CD4-positive, alpha-beta T cell treated with Interleukin-1 beta for 1 hour (primary cell): ENCODE data around the gene SOX8.
"Not testable (repeated sequence)": the region's sequence is repeated elsewhere in the genome, so short reads cannot be mapped to it uniquely, and the experiment has no call there.

ENCODE experiments used
- DNase-seq, 2 donors: peaks; one replicate each; pipeline ENCODE4 v3.0.0-alpha.2; 2020 to 2022

SOX8 gene

GRCh38 chr16:981695-982144 lies at the start of gene SOX8:
Gene SOX8, plus strand, starts transcription at chr16:981770. Its CDS starts 153 bp downstream, at chr16:981923.
- no peak for DNase-seq

GRCh38 chr16:932831-933330 lies 48.7 kb upstream of the SOX8 start:
- no peak for DNase-seq

- no peak for DNase-seq
These were observed 48.0 kb upstream of the SOX8 start for GRCh38 chr16:933581-933980.

GRCh38 chr16:934178-934577 lies 47.4 kb upstream of the SOX8 start:
- no peak for DNase-seq

GRCh38 chr16:935684-936083 lies 45.9 kb upstream of the SOX8 start:
- no peak for DNase-seq

DNA sequence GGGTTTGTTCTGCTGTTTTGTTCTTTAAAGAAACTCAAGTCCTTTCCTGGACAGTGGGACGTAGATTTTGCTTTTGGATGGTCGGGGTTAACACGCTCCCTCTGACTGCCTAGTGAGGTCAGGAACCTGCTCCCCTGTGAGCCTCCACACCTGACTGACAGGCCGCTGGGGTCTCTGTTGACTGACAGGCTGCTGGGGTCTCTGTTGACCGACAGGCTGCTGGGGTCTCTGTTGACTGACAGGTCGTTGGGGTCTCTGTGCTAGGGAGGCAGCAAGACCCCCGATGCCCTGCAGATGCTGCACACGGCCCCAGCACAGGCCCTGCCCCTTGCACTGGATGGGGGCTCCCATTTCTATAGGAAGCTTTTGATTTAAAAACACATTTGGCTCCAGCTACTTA lies 44.3 kb upstream of the SOX8 start:
- no peak for DNase-seq

DNA sequence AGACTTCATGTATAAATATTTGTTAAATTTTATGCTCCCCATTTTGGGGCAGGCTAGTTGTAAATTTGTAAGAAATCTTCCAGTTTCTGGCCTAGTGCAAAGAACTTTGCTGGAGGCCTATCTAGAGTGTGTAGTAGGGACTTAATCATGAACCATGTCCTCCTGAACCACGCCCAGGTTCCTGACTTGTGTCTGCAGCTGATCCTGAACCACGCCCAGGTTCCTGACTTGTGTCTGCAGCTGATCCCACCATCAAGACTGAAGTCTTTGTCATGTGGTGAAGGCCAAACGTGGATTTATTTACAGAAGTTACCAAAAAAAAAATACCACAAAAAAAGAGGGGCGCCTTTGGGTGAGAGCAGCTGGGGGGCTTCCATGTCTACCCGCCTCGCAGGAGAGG lies 43.8 kb upstream of the SOX8 start:
- DNase-seq: no peak

GRCh38 chr16:938136-938535 lies 43.4 kb upstream of the SOX8 start:
- DNase-seq: no peak

DNA sequence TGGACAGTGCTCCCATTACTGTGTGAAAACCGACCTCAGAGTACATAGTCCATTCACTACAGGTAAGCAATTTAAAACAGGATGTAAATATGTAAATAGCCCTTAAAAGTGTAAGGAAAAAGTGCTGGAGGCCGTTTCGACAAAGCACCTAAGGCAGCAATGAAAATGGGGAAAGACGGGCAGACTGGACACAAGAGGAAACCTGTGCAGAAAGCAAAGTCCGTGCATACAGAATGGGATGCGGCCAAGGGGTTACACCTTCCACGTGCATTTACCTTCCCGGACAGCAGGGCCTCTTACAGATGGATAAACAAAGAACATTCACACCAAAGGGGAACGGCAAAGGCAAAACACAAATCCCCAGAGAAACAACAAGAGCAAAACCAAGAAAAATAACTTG lies 42.8 kb upstream of the SOX8 start:
- no peak for DNase-seq

DNA sequence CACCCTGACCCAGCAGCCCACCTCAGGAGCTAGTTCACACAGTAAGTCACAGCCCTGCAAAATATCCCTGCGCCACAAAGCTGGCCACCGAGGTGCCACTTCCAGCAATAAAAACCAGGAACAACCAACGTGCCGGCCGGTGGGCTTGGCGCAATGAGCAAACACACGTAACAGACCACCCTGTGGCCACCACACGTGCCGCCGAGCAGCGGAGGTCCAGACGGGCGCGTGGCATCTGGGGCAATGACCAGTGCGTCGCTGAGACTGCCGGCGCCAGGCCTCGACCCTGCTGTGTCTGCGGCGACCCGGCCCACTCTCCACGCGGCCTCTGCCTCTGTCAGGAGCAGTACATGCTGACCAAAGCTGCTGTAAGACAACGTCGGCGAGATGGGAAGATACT lies 42.3 kb upstream of the SOX8 start:
- DNase-seq: no peak

GRCh38 chr16:939941-940340 lies 41.6 kb upstream of the SOX8 start:
- DNase-seq: no peak

DNA sequence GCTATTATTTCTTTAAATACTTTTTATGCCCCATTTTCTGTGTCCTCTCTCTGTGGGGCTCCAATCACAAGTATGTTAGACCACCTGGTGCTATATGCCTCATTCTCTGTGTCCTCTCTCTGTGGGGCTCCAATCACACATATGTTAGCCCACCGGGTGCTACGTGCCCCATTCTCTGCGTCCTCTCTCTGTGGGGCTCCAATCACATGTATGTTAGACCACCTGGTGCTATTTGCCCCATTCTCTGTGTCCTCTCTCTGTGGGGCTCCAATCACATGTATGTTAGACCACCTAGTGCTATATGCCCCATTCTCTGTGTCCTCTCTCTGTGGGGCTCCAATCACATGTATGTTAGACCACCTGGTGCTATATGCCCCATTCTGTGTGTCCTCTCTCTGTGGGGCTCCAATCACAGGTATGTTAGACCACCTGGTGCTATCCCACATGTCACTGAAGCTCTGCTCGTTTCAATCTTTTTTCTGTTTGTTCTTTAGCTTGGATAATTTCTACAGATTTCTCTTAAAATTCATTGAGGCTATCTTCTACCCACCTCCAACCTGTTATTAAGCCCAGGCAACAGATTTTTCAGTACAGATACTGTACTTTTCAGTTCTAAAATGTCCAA lies 39.0 kb upstream of the SOX8 start:
- DNase-seq: no peak

DNA sequence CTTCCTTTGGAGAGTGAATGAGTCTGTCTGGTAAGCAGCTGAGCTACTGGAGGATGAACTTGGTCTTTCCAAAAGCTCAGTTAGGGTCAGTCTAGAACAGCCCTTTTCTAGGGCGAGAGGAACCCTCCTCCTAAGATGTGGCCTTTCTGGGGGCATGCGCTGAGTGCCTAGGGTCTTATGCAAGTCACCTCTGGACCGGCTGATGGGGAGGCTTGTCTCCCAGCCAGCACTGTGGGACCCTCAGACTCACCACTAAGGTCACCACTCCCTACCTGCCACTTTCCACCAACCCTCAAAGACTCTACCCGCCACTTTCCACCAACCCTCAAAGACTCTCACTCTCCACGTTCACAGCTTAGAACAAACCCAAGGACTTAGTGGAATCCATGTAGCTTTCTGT lies 37.6 kb upstream of the SOX8 start:
- DNase-seq: no peak

GRCh38 chr16:945271-946047 lies 36.1 kb upstream of the SOX8 start:
- DNase-seq: no peak

- no peak for DNase-seq
These were observed 35.5 kb upstream of the SOX8 start for GRCh38 chr16:946048-946395.

DNA sequence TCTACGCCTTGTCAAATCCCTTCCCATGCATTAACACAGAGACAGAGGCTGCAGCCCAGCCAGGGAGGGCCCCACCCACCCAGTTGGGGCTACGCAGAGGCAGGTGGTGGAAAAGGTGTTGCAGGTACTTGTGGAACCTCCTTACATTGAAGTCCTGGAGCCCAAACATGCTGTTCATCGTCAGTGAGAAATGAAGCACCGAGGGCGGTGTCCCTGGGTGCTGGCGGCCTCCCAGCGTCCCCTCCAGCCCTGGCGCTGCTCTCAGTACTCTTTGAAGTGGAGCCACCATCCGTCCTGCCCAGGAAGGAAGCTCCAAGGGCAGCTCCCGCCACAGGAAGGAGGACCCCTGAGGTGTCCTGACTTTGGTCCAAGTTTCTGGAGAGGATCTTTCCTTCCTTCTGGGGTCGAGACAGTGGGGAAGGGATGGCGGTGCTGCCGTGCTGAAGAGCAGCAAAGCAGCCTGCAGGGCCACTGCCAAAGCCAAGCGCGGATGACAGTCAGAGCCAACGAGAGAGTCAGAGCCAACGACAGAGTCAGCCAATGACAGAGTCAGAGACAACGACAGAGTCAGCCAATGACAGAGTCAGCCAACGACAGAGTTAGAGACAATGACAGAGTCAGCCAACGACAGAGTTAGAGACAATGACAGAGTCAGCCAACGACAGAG lies 34.2 kb upstream of the SOX8 start:
- no peak for DNase-seq

DNA sequence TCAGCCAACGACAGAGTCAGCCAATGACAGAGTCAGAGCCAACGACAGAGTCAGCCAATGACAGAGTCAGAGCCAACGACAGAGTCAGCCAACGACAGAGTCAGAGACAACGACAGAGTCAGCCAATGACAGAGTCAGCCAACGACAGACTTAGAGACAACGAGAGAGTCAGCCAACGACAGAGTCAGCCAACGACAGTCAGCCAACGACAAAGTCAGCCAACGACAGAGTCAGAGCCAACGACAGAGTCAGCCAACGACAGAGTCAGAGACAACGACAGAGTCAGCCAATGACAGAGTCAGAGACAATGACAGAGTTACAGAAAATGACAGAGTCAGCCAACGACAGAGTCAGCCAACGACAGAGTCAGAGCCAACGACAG lies 33.7 kb upstream of the SOX8 start:
- DNase-seq: not testable (repeated sequence)

- not testable (repeated sequence) for DNase-seq
These were observed 32.8 kb upstream of the SOX8 start for GRCh38 chr16:948767-949166.

GRCh38 chr16:950733-951573 lies 30.6 kb upstream of the SOX8 start:
- DNase-seq: not testable (repeated sequence)

DNA sequence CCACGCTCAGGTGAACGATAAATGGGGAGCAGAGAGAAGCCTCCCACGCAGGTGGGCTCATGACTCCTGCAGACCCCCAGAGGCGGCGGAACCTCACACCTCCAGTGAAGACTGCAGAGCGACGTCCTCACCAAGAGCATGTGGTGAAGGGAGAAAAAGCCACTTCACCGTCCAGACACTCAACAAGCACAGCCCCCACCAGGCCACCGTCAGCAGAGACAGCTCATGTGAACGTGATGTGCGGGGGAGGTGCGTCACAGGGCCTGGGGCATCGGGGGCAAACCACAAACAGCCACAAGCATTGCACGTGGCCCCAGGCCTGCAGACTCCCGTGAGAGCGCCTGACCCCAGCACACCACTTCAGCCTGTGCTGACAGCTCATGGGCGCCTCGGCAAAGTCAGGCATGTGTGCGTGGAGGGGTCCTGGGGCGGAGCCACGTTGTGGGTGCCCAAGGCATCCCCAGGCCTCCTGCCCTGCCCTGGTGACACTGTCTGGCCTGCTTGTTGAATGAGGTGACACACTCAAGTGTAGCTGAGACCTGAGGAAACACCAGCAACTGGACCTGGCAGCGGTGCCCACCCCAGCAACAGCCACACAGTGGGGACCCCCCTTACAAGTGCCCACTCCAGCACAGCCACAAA lies 29.8 kb upstream of the SOX8 start:
- no peak for DNase-seq

DNA sequence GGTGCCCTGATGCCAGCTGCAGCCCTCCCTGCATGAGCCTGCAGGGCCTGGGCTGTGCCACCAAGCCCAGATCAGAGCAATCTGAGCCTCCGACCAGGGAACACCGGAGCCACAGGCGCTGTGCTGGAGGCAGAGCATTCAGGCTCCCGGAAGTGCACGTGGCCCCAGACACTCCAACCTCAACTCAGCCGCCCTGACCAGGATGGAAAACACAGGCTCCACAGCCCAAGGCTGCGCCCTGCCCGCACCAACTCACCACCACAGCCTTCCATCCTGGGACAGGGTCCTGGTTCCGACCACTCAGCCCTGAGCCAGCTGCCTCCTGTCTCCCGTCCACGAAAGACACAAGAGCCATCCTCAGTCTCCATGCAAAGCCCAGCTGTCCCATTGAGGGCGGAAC lies 29.2 kb upstream of the SOX8 start:
- no peak for DNase-seq

DNA sequence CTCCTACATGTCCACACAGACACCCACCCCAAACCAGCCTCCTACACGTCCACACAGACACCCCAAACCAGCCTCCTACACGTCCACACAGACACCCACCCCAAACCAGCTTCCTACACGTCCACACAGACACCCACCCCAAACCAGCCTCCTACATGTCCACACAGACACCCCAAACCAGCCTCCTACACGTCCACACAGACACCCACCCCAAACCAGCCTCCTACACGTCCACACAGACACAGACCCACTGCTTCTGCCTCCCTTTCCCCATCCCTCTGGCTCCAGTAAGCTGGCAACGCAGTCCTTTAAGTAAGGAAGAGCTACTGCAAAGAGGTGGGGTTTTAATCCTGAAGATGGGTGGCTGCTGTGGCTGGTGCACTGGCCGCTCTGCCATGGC lies 27.8 kb upstream of the SOX8 start:
- not testable (repeated sequence) for DNase-seq

- not testable (repeated sequence) for DNase-seq
These were observed 25.8 kb upstream of the SOX8 start for GRCh38 chr16:955766-956165.
